HL-60 (cell line): ENCODE data around the gene ELP2.

Experiments used
- DNase-seq, 2 experiments: peaks; one replicate each; pipeline ENCODE4 v3.0.0-alpha.2; 2010 to 2020; ENCODE audit warnings: low read depth in 1 of 2, low spot score in 1 of 2
- H3K27ac ChIP-seq: fragments of 250-450 bp; sonication (Bioruptor Pico); replicated peaks from 2 replicates; pipeline ENCODE4 v1.5.1; 2020; ENCODE audit warnings: mild to moderate bottlenecking, moderate library complexity
- H3K27me3 ChIP-seq: fragments of 250-450 bp; sonication (Bioruptor Pico); 2 replicates; pipeline ENCODE4 v1.5.1; 2021; ENCODE audit warnings: mild to moderate bottlenecking, moderate library complexity; ENCODE audit not compliant: insufficient read depth, poor library complexity, severe bottlenecking
- H3K4me3 ChIP-seq: replicated peaks from 2 replicates; pipeline ENCODE4 v1.5.1; 2011; ENCODE audit warnings: mild to moderate bottlenecking, control low read depth, low read length; ENCODE audit not compliant: insufficient read depth
- CTCF ChIP-seq: IDR thresholded peaks from one replicate; pipeline ENCODE4 v1.5.1; 2011; ENCODE audit warnings: low read length, control low read depth, inconsistent platforms; ENCODE audit not compliant: insufficient read depth
- GABPA ChIP-seq: IDR thresholded peaks from 2 replicates; pipeline ENCODE4 v1.6.1; 2012; ENCODE audit warnings: low read depth
- POLR2AphosphoS5 ChIP-seq: IDR thresholded peaks from 2 replicates; pipeline ENCODE4 v1.6.1; 2012; ENCODE audit warnings: low read depth
- REST ChIP-seq: IDR thresholded peaks from 2 replicates; pipeline ENCODE4 v1.6.1; 2012; ENCODE audit warnings: low read depth; ENCODE audit not compliant: insufficient replicate concordance
- SPI1 ChIP-seq: IDR thresholded peaks from 2 replicates; pipeline ENCODE4 v1.6.1; 2012; ENCODE audit warnings: low read depth, mild to moderate bottlenecking, borderline replicate concordance

Gene ELP2

GRCh38 chr18:36183033-36183432 lies 53.3 kb downstream of the ELP2 start:
- peaks cover 9% of the 10 kb centered on the region for H3K27me3 ChIP-seq
- DNase-seq, result no peak
- no peak overlapping the region for H3K4me3 ChIP-seq
- no peak overlapping the region for H3K27ac ChIP-seq
- TF ChIP-seq GABPA, result no peak
- TF ChIP-seq SPI1, result no peak
- TF ChIP-seq POLR2AphosphoS5, result no peak

- no peak for TF ChIP-seq SPI1
- peaks cover 19% of the 10 kb centered on the region for H3K27me3 ChIP-seq
- H3K4me3 ChIP-seq, result no peak overlapping the region
- H3K27ac ChIP-seq, result no peak overlapping the region
- DNase-seq, result no peak
Observed at GRCh38 chr18:36183987-36184386, 54.3 kb downstream of the ELP2 start.

- TF ChIP-seq CTCF, result no peak
- TF ChIP-seq SPI1, result no peak
- TF ChIP-seq POLR2AphosphoS5, result no peak
- TF ChIP-seq GABPA, result no peak
- no peak for TF ChIP-seq REST
- H3K27me3 ChIP-seq, result peaks cover 28% of the 10 kb centered on the region
- H3K4me3 ChIP-seq, result no peak overlapping the region
- no peak for DNase-seq
- H3K27ac ChIP-seq, result no peak overlapping the region
Observed at GRCh38 chr18:36185157-36185556, 55.5 kb downstream of the ELP2 start.

- Histone ChIP-seq H3K27me3 (peaks cover 29% of the 10 kb centered on the region), H3K27ac (no peak overlapping the region), H3K4me3 (no peak overlapping the region)
- no peak for DNase-seq
- no peak for TF ChIP-seq REST
- no peak for TF ChIP-seq SPI1
- no peak for TF ChIP-seq CTCF
- TF ChIP-seq GABPA, result no peak
Observed at GRCh38 chr18:36185901-36186460, 56.3 kb downstream of the ELP2 start.
